GM12878 (cell line): ENCODE results near the gene IL27RA.

ENCODE experiments used
- CEBPB ChIP-seq, 2 experiments: fragments of 150-350 bp in 1 of 2; IDR thresholded peaks; 2 replicates each; pipeline ENCODE4 v1.6.1; 2012 to 2014; ENCODE audit warnings: low read depth in 2 of 2, low read length in 2 of 2, borderline replicate concordance in 1 of 2, inconsistent platforms in 1 of 2
- CTCF ChIP-seq, 3 experiments: IDR thresholded peaks in 2 of 3; conservative IDR thresholded peaks in 1 of 3; 2 replicates each; pipeline ENCODE4 v1.5.1; 2011; ENCODE audit warnings: low read depth in 3 of 3, low read length in 3 of 3, mild to moderate bottlenecking in 3 of 3, control low read depth in 2 of 3, moderate library complexity in 2 of 3, inconsistent platforms in 1 of 3, mixed read lengths in 1 of 3; ENCODE audit not compliant: control insufficient read depth in 2 of 3, insufficient read depth in 1 of 3; ENCODE audit errors: extremely low read depth in 1 of 3
- EP300 ChIP-seq, 2 experiments: fragments of 150-350 bp in 1 of 2; IDR thresholded peaks; 2 replicates each; pipeline ENCODE4 v1.6.1; 2011 to 2012; ENCODE audit warnings: low read depth in 2 of 2, low read length in 2 of 2, borderline replicate concordance in 1 of 2, improper control_type of control experiment in 1 of 2, inconsistent platforms in 1 of 2; ENCODE audit not compliant: control insufficient read depth in 1 of 2
- EZH2 ChIP-seq: IDR thresholded peaks from 2 replicates; pipeline ENCODE4 v1.6.1; 2012; ENCODE audit warnings: low read depth, mild to moderate bottlenecking, control low read depth, inconsistent platforms, low read length, borderline replicate concordance; ENCODE audit not compliant: control insufficient read depth
- JUNB ChIP-seq: IDR thresholded peaks from 2 replicates; pipeline ENCODE4 v1.6.1; 2016; ENCODE audit warnings: antibody characterized with exemption, mild to moderate bottlenecking
- NRF1 ChIP-seq: conservative IDR thresholded peaks from 2 replicates; pipeline ENCODE4 v1.6.1; 2011; ENCODE audit warnings: mild to moderate bottlenecking, low read depth, low read length, improper control_type of control experiment
- POLR2AphosphoS5 ChIP-seq: IDR thresholded peaks from 2 replicates; pipeline ENCODE4 v1.6.1; 2011; ENCODE audit warnings: mild to moderate bottlenecking, low read length, inconsistent platforms
- REST ChIP-seq: IDR thresholded peaks from 2 replicates; pipeline ENCODE4 v1.6.1; 2012; ENCODE audit warnings: mild to moderate bottlenecking, low read depth, low read length
- SP1 ChIP-seq: IDR thresholded peaks from one replicate; pipeline ENCODE4 v1.6.1; 2011; ENCODE audit warnings: low read depth, low read length
- SRF ChIP-seq, 2 experiments: IDR thresholded peaks; 2 replicates each; pipeline ENCODE4 v1.6.1; 2011; ENCODE audit warnings: low read depth in 2 of 2, low read length in 2 of 2, mild to moderate bottlenecking in 1 of 2, moderate library complexity in 1 of 2

GRCh38 chr19:14051980-14052379 lies 20.4 kb downstream of the IL27RA start:
- no peak for TF ChIP-seq CEBPB (IDR thresholded peaks at IDR 0.05; ENCODE audit: borderline replicate concordance in 1 of 2, low read depth in 2 of 2, low read length in 2 of 2)
- no peak for TF ChIP-seq NRF1
- no peak for TF ChIP-seq POLR2AphosphoS5
- TF ChIP-seq EZH2 = no peak
- TF ChIP-seq CTCF (IDR thresholded peaks at IDR 0.05 in 2 of 3, conservative IDR thresholded peaks at IDR 0.05 in 1 of 3; ENCODE audit: control insufficient read depth in 2 of 3, extremely low read depth in 1 of 3, insufficient read depth in 1 of 3, low read depth in 3 of 3, low read length in 3 of 3) = no peak
- TF ChIP-seq EP300 (IDR thresholded peaks at IDR 0.05; ENCODE audit: borderline replicate concordance in 1 of 2, control insufficient read depth in 1 of 2, low read depth in 2 of 2, low read length in 2 of 2) = no peak
- no peak for TF ChIP-seq JUNB
- TF ChIP-seq SRF (IDR thresholded peaks at IDR 0.05; ENCODE audit: low read depth in 2 of 2, low read length in 2 of 2) = no peak
- TF ChIP-seq REST = no peak
- TF ChIP-seq SP1 = no peak
